Measurements from ENCODE around the gene KPNA3.

Gene KPNA3

GRCh38 chr13:49784886-49785570 is 7.5 kb downstream of the KPNA3 start:
- peak overlapping the region; percentile 50 for H3K27ac ChIP-seq
- DNase-seq, result peak; percentile 57
- H3K4me3 ChIP-seq (ENCODE audit: low read depth, low read length), result no peak overlapping the region
- TF ChIP-seq CTCF (IDR thresholded peaks at IDR 0.05; ENCODE audit: low read depth, low read length), result no peak
- no peaks in the 10 kb centered on the region for H3K27me3 ChIP-seq (ENCODE audit: insufficient read depth, low read depth, severe bottlenecking)
- H3K9me3 ChIP-seq (ENCODE audit: severe bottlenecking), result no peaks in the 10 kb centered on the region
- no peaks in the 10 kb centered on the region for H3K36me3 ChIP-seq

- Histone ChIP-seq H3K4me3 (ENCODE audit: low read depth, low read length) (no peak overlapping the region), H3K27me3 (ENCODE audit: insufficient read depth, low read depth, severe bottlenecking) (no peaks in the 10 kb centered on the region), H3K27ac (no peak overlapping the region), H3K36me3 (no peaks in the 10 kb centered on the region), H3K9me3 (ENCODE audit: severe bottlenecking) (no peaks in the 10 kb centered on the region)
- no peak for TF ChIP-seq CTCF (IDR thresholded peaks at IDR 0.05; ENCODE audit: low read depth, low read length)
- no peak for DNase-seq
These were observed 8.6 kb downstream of the KPNA3 start for GRCh38 chr13:49783865-49784264.

- H3K9me3 ChIP-seq (ENCODE audit: severe bottlenecking), result no peaks in the 10 kb centered on the region
- H3K27me3 ChIP-seq (ENCODE audit: insufficient read depth, low read depth, severe bottlenecking), result no peaks in the 10 kb centered on the region
- DNase-seq, result no peak
- no peaks in the 10 kb centered on the region for H3K36me3 ChIP-seq
- TF ChIP-seq CTCF (IDR thresholded peaks at IDR 0.05; ENCODE audit: low read depth, low read length), result no peak
- no peak overlapping the region for H3K27ac ChIP-seq
- no peak overlapping the region for H3K4me3 ChIP-seq (ENCODE audit: low read depth, low read length)
These were observed 9.7 kb downstream of the KPNA3 start for GRCh38 chr13:49782784-49783183.

- no peak overlapping the region for H3K27ac ChIP-seq
- H3K9me3 ChIP-seq (ENCODE audit: severe bottlenecking), result no peaks in the 10 kb centered on the region
- no peaks in the 10 kb centered on the region for H3K36me3 ChIP-seq
- no peaks in the 10 kb centered on the region for H3K27me3 ChIP-seq (ENCODE audit: insufficient read depth, low read depth, severe bottlenecking)
- no peak for DNase-seq
- TF ChIP-seq CTCF (IDR thresholded peaks at IDR 0.05; ENCODE audit: low read depth, low read length), result no peak
- H3K4me3 ChIP-seq (ENCODE audit: low read depth, low read length), result no peak overlapping the region
These were observed 10.7 kb downstream of the KPNA3 start for GRCh38 chr13:49781806-49782205.

GRCh38 chr13:49779721-49780120 is 12.8 kb downstream of the KPNA3 start:
- H3K4me3 ChIP-seq (ENCODE audit: low read depth, low read length), result no peak overlapping the region
- no peak for TF ChIP-seq CTCF (IDR thresholded peaks at IDR 0.05; ENCODE audit: low read depth, low read length)
- no peak for DNase-seq
- H3K36me3 ChIP-seq, result no peaks in the 10 kb centered on the region
- H3K27ac ChIP-seq, result no peak overlapping the region
- no peaks in the 10 kb centered on the region for H3K27me3 ChIP-seq (ENCODE audit: insufficient read depth, low read depth, severe bottlenecking)
- H3K9me3 ChIP-seq (ENCODE audit: severe bottlenecking), result no peaks in the 10 kb centered on the region
